Non-pigmented ciliary epithelial cell (primary cell): ENCODE data around the gene OAT.
"Not testable (repeated sequence)": the region's sequence is repeated elsewhere in the genome, so short reads cannot be mapped to it uniquely, and the experiment has no call there.

Source experiments
- DNase-seq: peaks from one replicate; pipeline ENCODE4 v3.0.0-alpha.2; 2010; ENCODE audit warnings: low read depth

Gene OAT

GRCh38 chr10:124447751-124448466 is 29.2 kb upstream of the OAT start:
- no peak for DNase-seq

GRCh38 chr10:124446830-124447750 is 28.4 kb upstream of the OAT start:
- no peak for DNase-seq

GRCh38 chr10:124441694-124442093 is 23.0 kb upstream of the OAT start:
- DNase-seq = not testable (repeated sequence)

- DNase-seq = no peak
Measured at GRCh38 chr10:124436191-124436638, 17.5 kb upstream of the OAT start.

- not testable (repeated sequence) for DNase-seq
Measured at GRCh38 chr10:124435683-124436082, 17.0 kb upstream of the OAT start.

DNA sequence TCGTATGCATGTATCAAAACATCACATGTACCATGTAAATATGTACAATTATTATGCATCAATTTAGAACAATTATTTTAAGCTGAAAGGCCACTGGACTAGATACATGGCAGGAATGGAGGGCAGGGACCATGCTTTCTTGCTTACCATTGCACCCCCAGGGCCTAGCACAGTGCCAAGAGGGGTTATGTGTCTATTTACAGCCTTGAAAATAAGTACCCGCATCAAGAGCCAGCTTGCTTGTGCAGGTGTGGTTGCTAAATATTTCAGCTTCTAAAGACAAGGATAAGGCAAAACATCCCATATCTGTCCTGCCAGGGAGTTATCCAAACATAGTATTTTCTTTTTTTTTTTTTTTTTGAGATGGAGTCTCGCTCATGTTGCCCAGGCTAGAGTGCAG is 14.7 kb upstream of the OAT start:
- DNase-seq = no peak

GRCh38 chr10:124430077-124430476 is 11.4 kb upstream of the OAT start:
- DNase-seq = no peak

DNA sequence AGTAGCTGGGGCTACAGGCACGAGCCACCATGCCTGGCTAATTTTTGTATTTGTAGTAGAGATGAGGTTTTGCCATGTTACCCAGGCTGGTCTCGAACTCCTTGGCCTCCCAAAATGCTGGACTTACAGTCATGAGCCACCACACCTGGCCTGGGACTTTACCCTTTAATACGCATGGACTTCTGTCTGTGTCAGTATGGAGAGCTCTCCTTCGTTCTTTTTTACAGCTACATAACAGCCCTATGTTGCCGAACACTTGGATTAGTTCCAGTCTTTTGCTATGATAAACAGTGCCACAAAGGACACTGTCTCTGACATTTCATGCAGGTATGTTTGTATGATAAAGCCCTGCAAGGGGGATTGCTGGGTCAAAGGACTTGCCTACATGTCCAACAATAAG is 10.9 kb upstream of the OAT start:
- no peak for DNase-seq

DNA sequence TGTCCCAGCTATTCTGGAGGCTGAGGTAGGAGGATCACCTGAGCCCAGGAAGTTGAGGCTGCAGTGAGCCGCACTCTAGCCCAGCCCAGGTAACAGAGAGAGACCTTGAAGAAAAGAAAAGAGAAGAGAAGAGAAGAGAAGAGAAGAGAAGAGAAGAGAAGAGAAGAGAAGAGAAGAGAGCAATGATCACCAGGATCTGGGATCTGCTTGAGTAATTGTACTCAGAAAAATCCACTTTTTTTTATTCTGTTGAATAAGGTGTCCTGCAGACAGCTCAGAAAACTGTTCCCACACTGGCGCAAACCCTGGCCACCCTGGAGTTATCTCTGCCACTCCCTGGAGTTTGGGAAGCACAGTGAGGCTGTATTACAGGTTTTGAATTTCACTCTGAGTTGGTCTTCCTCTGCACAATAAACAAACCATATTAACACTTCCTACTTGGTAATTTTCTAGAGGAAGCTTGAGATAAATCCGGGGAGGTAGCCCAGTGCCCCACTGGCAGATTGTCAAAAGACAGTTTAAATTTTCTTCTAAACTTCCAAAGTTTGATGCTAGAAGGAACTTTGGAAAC is 9.6 kb upstream of the OAT start:
- no peak for DNase-seq

GRCh38 chr10:124425227-124425962 is 6.7 kb upstream of the OAT start:
- no peak for DNase-seq

DNA sequence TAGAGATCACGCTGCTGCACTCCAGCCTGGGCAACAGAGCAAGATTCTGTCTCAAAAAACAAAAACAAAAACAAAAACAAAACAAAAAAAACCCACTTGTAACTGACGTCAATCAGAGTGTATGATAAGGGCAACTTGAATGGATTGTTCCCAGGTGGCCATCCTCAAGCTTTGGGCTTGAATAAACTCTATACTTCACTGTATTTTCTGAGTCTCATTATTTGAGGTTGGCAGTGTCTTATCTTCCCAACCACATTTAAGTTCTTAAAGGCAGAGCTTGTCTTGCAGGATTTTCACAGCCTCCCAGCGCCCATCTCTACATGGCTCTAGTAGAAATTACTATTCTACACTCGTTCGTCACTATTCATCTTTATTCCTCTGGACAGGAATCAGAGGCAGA is 5.1 kb upstream of the OAT start:
- no peak for DNase-seq

GRCh38 chr10:124422742-124423141 is 4.0 kb upstream of the OAT start:
- no peak for DNase-seq

DNA sequence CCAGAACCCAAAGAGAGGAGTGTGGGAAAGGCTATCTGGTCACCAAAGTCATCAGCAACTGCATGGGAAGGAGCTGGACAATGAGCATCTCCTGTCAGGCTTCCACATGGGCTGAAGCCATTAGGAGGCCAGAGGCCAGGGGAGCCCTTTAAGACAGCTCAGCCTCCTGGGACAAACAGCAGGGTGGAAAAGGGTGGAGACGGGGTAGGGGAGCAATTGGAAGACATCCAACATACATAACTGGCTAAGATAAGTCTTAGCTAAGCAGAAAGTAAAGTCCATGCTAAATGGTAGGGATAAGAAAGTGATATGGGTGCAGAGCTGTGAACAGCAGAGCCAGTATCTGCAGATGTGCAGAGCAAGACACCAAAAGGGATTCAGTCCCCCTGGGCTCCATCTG is 1.5 kb upstream of the OAT start:
- DNase-seq = no peak

GRCh38 chr10:124419635-124420034 is 912 bp upstream of the OAT start:
- no peak for DNase-seq

- no peak for DNase-seq
Measured at GRCh38 chr10:124417895-124418725, 613 bp downstream of the OAT start.

GRCh38 chr10:124416733-124417132 is 2.0 kb downstream of the OAT start:
- DNase-seq = no peak

DNA sequence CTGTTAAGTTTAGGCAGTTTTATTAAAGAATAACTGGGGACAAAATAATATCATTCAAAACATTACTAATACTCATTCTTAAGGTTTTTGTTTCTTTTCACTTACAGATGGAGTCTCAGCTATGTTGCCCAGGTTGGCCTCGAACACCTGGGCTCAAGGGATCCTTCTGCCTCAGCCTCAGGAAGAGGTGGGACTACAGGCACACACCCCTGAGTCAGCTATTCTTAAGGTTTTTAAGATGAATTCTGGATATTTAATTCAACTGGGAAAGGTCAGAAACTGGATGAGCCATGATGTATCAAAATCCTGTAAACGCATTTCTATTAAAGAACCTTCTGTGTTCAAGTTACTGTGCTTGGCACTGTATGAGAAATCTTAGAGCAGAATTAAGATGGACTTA is 3.5 kb downstream of the OAT start:
- no peak for DNase-seq

DNA sequence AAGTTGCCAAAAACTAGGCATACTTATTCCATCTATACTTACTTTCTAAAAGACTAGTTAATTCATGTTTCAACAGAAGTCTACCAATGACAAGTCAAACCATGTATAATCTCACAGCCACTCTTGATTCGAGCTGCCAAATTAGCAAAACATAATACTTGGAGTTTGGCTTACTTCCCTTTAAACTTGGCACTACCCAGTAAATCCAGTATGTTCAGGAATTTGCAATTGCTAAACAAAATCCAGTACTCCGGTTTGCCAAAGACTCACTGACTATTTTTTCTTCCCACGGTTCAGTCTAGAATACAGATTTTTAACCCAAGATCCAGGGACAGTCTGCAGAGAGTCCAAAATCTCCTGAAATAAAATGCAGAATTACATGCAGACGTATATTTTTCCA is 4.6 kb downstream of the OAT start:
- DNase-seq = no peak

DNA sequence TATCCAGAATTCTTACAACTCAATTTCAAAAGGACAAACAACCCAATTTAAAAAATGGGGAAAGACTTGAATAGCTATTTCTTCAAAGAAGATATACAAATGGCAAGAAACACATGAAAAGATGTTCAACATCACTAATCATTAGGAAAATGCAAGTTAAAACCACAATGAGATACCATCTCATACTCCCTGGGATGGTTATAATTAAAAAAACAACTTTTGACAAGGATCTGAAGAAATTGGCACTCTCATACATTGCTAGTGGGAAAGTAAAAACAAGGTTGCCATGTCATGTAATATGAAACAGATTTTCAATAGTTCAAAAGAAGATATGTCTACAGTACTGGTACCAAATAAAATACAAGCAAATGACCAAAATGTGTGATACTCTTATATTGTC is 9.0 kb downstream of the OAT start:
- no peak for DNase-seq

GRCh38 chr10:124408357-124408756 is 10.4 kb downstream of the OAT start:
- no peak for DNase-seq

GRCh38 chr10:124407456-124407855 is 11.3 kb downstream of the OAT start:
- DNase-seq = no peak
